HG03520 (cell line): ENCODE measurements around the gene HTR3E.
A peak's percentile ranks its signal among the peaks of the same experiment; 100 is the strongest.
"Not testable (repeated sequence)": the region's sequence is repeated elsewhere in the genome, so short reads cannot be mapped to it uniquely, and the experiment has no call there.

Experiments used
- ATAC-seq: cut with Tn5 transposase; IDR thresholded peaks from one replicate; pipeline ENCODE4 v1.9.1; 2021; ENCODE audit warnings: mild to moderate bottlenecking, moderate library complexity; ENCODE audit not compliant: unreplicated experiment

The HTR3E gene

DNA sequence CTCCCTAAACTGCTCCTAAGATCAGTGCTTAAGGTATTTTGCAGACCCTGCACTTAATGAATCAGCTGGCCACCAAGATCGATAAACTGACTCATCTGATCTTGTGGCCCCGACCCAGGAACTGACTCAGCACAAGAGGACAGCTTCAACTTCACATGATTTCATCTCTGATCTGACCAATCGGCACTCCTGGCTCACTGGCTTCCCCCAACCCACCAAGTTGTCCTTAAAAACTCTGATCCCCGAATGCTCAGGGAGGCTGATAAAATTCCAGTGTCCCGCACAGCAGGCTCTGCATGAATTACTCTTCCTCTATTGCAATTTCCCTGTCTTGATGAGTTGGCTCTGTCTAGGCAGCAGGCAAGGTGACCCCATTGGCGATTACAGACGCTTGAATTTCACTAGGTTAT lies 13.5 kb downstream of the HTR3E start:
- ATAC-seq, result no peak

DNA sequence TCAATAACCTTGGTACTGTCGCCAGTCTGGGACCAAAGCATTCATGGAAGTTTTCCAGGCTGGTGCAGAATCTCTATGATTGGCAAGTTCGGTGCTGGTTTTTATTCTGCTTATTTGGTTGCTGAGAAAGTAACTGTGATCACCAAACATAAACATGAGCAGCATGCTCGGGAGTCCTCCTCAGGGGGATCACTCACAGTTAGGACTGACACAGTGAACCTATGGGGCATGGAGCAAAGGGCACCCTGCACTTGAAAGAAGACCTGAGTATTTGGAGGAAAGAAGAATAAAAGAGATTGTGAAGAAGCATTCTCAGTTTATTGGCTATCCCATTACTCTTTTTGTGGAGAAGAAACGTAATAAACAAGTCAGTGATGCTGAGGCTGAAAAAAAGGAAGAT lies 19.2 kb downstream of the HTR3E start:
- ATAC-seq, result no peak

DNA sequence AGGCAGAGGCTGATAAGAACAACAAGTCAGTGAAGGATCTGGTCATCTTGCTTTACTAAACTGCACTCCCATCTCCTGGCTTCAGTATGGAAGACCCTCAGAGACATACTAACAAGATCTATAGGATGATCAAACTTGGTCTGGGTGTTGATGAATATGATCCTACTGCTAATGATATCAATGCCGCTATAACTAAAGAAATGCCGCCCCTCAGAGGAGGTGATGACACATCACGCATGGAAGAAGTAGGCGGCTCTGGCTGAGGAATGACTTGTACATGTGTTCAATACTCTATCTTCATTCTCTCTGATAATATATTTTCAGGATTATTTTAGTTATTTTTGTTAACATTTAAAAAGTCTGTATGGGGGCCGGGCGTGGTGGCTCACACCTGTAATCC lies 20.8 kb downstream of the HTR3E start:
- ATAC-seq, result no peak

DNA sequence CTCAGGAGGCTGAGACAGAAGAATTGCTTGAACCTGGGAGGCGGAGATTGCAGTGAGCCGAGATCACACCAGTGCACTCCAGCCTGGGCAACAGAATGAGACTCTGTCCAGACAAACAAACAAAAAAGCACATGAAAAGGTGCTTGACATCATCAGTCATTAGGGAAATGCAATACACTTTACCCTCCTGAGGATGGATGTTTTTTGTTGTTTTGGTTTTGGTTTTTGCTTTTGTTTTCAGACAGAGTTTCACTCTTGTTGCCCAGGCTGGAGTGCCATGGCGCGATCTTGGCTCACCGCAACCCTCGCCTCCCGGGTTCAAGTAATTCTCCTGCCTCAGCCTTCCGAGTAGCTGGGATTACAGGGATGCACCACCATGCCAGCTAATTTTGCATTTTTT lies 24.2 kb downstream of the HTR3E start:
- not testable (repeated sequence) for ATAC-seq

DNA sequence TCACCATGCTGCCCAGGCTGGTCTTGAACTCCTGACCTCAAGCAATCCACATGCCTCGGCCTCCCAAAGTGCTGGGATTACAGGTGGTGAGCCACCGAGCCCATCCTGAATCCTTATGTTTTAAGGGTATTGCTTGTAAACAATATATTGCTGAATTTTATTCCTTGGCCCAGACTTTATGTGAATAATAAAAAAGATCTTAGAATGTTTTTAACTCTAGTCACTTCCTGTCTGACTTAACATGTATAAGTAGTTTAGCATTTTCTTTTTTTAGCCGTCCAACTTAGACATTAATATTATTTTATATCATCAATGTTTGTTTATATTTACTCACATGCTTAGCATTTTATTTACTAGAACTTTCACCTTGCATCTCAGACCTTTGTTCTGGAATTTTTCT lies 29.1 kb downstream of the HTR3E start:
- no peak for ATAC-seq

DNA sequence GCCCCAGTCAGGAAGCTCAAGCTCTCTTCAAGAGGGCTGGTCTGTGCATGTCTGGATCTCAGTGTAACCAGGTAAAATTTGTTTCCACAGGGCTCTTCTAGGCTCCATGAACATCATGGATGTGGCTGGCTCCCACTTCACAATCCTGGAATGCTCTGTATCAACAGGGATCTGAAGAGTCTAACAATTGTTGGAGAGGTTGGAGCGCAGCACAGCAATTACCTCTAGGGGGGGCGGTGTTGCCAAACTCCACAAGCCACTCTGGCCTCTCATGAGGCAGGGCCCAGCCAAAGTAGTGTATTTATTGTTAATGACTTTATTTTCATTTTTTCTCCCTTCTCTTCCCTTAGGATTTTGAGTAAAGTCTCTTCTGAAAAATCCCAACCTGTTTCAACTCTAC lies 32.1 kb downstream of the HTR3E start:
- ATAC-seq, result no peak

DNA sequence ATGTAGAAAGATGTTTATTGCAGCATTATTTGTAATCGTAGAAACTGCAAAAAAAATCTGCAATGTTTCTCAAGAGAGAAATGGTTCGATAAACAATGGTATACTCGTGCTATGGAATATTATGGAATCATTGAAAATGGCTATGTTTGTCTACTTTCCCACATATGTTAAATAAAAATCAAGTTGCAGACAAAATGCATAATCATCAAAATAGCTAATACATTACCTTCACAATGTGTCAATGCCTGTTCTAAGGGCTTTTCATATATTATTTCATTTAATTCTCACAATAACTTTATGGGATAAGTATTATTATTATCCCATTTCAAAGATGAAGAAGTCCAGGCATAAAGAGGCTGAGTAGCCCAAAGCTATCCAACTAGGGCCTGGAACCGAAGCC lies 36.1 kb downstream of the HTR3E start:
- no peak for ATAC-seq

DNA sequence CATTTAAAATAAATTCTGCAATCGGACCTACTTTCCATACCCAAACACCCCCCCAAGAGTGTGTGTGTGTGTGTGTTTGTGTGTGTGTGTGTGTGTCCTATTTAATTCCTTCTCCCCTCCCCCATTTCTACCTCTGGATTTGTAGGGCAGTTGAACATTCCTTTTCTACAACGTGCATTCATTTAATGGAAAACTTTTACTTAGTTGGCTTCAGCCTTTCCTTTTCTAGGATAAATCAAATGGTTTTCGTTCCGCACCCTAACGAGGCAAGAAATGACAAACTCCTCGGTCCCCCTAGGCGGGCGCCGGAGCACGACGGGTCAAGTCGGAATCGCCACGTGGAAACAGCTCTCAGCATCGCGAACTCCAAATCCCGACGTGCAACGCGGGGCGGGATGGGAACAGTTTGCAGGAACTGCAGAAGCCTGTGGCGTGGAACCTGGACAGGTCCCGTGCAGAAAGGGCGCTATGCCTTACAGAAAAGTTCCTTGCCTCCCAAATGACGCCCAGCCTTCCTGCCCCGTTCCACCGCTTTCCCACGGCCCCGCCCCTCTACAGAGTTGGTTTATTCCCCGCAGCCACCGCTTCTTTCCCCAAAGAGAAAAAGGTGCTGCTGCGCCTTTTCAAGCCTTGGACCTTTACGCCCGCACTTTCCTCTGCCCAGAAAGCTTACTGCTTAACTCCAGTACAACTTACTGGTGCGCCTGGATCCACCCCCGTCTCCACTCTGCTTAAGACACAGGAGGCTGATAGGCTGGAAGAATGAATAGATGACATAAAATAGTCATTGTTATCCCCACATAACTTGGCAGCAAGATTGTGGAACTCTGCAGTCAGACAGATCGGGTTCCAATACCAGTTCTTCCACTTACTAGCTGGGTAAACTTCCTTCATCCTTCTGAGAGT lies 37.2 kb downstream of the HTR3E start:
- no peak for ATAC-seq

DNA sequence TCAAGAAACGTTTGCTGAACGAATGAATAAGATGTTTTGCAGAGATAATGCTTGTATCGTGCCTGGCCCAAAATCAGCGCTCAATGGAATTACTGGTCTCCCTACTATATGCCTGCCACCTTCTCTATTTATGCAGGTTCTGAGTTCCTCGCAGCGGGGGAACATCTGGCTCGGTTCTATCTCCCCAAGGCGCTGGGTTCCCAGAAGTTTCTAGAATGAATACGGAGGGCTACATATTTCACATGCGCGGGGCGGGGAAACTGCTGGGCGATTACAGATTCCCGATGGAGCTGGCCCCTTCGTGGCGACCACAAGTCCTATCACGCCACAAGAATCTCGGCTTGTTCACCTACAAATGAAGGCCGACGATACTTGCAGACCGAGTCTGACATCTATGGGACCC lies 37.9 kb downstream of the HTR3E start:
- ATAC-seq, result no peak

DNA sequence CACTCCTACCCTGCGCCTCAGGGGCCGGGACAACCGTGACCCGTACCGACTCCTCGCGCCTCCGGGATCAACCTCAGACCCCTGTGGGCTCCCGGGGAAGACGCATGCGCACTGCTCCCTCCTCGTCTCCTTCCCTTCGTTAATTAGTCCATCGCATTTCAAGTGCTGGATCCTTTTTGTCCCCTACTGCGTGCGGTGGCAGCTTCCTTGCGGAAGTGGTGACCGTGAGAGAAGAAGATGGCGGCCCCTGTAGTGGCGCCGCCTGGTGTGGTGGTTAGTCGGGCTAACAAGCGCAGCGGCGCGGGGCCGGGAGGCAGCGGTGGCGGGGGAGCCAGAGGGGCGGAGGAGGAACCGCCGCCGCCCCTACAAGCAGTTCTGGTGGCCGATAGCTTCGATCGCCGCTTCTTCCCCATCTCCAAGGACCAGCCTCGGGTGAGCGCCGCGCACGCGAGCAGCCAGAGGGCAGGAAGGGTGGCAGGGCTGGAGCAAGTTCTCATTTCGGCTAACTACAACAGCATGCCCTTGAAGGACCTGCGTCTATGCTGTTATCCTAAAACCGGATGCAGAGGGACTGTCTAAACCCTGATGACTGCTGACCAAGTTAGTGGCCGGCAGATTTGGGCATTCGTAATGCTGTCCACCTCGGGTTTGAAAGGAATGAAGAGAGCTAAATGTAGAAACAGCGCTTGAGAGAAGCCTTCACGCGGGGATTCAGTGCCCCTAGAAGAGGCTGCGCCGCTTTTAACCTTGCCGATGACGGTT lies 38.5 kb downstream of the HTR3E start, which contains the start of gene EIF2B5:
TSS of gene EIF2B5 (plus strand) at position 210 of the 762 bp plus-strand sequence. CDS start at position 238, 28 bp downstream.
- ATAC-seq, result peak; percentile 89

DNA sequence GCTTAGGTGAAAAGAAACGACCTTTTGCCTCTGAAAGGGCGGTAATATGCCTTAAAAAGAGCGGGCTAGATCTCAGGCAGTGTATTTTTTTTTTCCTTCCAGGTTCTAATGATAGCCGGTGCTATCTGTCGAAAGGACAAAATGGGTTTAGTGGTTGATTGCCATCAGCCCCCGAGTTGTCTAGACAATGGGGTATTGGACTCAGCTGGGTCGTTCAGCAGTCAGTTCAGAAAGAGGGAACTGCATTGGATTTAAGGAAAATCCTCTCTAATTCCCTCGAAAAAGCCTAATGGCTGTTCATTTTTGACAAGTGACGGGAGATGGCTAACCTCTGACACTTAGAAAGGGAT lies 39.0 kb downstream of the HTR3E start:
- no peak for ATAC-seq

DNA sequence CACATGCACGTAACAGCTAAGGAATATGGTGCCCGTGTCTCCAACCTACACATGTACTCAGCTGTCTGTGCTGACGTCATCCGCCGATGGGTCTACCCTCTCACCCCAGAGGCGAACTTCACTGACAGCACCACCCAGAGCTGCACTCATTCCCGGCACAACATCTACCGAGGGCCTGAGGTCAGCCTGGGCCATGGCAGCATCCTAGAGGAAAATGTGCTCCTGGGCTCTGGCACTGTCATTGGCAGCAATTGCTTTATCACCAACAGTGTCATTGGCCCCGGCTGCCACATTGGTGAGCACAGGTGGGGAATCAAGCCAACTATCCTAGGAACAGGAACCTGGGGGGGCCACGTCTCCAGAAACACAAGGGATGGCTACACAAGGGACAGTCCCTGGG lies 43.6 kb downstream of the HTR3E start:
- no peak for ATAC-seq

DNA sequence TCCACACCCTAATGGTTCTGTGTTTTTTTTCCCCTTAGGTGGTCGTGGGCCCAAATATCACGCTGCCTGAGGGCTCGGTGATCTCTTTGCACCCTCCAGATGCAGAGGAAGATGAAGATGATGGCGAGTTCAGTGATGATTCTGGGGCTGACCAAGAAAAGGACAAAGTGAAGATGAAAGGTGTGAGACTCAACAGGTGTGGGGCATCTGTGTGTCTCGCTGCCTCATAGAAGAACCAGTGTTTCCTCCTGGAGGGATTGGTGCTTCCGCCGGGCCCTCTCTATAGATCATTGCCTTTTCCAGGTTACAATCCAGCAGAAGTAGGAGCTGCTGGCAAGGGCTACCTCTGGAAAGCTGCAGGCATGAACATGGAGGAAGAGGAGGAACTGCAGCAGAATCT lies 45.3 kb downstream of the HTR3E start:
- ATAC-seq, result no peak

DNA sequence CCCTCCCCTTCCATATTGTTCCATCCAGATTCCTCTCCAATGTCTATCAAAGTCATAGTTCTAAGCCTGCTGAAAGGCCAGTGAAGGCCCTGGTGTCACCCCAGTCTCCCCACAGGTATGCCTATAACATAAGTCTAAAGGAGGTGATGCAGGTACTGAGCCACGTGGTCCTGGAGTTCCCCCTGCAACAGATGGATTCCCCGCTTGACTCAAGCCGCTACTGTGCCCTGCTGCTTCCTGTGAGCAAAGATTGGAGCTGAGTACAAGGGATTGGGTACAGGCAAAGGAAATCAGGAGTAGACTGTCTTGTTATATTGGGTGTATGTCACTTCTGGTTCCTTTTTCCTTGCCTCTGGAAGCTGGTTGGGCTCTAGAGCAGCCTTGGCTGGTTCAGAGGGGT lies 46.5 kb downstream of the HTR3E start:
- ATAC-seq, result no peak

DNA sequence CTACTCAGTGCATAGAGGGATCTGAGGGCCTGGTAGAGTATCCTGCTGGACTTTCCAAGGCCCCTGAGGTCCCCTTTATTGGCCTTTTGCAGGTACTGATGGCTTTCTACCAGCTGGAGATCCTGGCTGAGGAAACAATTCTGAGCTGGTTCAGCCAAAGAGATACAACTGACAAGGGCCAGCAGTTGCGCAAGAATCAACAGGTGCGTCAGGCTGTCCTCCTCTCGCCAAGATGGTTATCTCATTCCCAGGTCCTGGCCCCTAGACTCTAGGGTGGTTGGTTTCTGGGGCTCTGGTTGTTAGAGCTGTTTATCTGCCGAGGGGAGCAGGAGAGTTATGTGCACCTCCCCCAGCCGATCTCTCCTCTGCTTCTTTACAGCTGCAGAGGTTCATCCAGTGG lies 47.6 kb downstream of the HTR3E start:
- no peak for ATAC-seq

DNA sequence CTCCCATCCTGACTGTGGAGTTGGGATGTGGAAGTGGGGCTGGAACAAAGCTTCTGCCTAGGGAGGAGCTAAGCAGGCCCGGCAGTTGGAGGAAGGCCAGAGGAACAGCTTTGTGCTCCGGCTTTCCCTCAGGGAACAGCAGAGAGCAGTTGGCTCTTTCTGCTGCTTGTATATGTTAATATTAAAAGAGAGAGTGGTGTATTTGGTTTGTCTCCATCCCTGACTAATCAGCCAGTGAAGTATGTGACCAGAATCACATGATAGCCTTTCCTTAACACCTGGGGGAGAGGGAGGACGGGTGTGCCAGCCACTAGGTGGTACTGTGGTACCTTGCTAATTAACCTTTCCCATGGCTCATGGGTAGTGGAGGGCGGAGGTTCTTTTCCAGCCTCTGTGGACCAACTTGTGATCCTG lies 48.3 kb downstream of the HTR3E start:
- ATAC-seq, result no peak

DNA sequence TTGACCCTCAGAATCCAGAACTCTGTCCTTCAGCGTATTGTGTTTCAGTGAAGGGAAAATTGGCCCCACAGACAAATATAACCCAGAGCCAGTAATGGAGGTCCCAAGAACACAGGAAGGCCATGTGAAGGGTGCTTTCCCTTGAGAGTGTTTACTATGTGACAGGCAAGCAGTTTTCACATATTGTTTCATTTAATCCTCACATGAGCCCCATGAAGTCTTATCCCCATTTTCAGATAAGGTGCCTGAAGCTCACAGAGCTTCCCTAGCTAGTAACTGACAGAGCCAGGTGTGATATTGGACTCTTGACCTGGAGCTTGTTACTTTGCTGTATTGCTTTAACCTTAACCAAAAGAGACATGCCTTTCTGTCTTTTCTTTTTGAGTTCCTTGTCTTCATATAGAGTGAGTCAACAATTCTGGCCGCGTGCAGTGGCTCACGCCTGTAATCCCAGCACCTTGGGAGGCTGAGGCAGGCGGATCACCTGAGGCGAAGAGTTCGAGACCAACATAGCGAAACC lies 48.9 kb downstream of the HTR3E start:
- ATAC-seq, result no peak

DNA sequence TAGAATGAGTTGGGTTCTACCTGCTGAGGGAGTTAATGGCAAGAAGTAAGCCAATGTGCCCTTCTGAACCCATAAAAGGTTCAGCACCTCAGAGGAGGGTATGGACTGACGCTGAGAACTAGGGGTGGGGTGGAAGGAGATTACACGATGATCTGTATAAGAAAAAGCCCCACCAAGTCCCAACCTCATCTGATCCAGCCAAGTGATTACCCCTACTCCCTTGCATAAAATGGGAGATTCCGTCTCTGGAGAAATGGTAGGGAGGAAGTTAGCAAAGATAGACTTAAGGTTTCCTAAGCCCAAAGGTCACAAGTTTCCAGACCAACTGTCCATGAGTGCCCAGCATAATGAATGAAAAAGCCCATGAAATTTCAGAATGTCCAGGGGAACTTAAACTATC lies 51.2 kb downstream of the HTR3E start:
- no peak for ATAC-seq

DNA sequence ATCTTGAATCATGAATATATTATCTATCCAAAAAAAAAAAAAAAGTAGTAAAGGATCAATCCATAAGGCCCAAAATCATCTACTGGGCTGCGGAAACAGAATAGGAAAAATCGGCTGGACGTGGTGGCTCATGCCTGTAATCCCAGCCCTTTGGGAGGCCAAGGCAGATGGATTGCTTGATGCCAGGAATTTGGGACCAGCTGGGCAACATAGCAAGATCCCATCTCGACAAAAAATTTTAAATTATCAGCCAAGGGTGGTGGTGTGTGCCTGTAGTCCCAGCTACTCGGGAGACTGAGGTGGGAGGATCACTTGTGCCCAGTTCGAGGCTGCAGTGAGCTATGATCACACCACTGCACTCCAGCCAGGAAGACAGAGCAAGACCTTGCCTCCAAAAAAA lies 52.3 kb downstream of the HTR3E start:
- no peak for ATAC-seq

DNA sequence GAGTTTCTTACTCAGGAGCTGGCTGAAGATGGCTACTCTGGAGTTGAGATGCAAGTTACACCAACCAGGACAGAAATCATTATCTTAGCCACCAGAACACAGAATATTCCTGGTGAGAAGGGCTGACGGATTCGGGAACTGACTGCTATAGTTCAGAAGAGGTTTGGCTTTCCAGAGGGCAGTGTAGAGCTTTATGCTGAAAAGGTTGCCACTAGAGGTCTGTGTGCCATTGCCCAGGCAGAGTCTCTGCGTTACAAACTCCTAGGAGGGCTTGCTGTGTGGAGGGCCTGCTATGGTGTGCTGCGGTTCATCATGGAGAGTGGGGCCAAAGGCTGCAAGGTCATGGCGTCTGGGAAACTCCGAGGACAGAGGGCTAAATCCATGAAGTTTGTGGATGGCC lies 52.9 kb downstream of the HTR3E start:
- not testable (repeated sequence) for ATAC-seq

DNA sequence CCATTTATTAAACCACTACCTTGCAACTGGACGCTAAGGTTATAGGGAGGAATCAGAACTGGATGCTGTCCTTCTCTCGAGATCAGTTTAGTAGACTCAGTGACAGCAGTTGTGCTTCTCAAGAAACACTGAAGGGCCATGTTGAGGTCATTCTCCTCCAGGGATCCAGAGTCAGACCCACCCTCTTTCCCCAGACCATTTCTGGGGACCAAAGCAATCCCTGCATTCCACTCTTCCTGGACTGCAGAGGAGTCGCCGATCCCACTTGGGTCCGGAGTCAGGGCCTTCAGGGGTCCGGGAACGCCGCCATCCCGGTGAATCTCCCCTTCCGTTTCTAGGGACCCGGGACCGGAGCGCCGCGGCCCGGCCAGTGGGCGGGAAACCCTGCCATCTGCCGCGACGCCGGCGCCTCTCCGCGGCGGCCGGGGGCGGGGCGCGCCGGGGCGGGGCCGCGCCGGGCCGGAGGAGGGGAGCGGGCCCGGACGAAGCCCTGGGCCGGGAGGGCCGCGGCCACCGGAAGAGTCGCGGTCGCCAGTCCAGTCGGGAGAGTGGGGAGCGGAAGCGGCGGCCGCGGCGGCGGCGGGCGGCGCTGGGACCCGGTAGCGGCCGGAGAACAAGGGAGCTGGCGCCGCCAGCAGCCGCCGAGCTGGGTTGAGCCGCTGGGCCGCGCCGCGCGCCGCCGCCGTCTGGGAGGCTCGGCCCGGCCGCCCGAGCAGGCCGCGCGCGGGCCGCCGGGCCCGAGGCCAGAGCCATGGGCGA lies 58.2 kb downstream of the HTR3E start, which contains the start of gene DVL3:
TSS of gene DVL3 (plus strand) at position 493 of the 759 bp plus-strand sequence. CDS start at position 752, 259 bp downstream.
- ATAC-seq, result peak; percentile 67
